HG03378 (cell line): ENCODE data around the gene GAS2L2.
"Not testable (repeated sequence)": the region's sequence is repeated elsewhere in the genome, so short reads cannot be mapped to it uniquely, and the experiment has no call there.

ENCODE experiments used
- ATAC-seq: cut with Tn5 transposase; IDR thresholded peaks from one replicate; pipeline ENCODE4 v1.9.1; 2021; ENCODE audit warnings: mild to moderate bottlenecking, moderate library complexity; ENCODE audit not compliant: unreplicated experiment

Gene GAS2L2

DNA sequence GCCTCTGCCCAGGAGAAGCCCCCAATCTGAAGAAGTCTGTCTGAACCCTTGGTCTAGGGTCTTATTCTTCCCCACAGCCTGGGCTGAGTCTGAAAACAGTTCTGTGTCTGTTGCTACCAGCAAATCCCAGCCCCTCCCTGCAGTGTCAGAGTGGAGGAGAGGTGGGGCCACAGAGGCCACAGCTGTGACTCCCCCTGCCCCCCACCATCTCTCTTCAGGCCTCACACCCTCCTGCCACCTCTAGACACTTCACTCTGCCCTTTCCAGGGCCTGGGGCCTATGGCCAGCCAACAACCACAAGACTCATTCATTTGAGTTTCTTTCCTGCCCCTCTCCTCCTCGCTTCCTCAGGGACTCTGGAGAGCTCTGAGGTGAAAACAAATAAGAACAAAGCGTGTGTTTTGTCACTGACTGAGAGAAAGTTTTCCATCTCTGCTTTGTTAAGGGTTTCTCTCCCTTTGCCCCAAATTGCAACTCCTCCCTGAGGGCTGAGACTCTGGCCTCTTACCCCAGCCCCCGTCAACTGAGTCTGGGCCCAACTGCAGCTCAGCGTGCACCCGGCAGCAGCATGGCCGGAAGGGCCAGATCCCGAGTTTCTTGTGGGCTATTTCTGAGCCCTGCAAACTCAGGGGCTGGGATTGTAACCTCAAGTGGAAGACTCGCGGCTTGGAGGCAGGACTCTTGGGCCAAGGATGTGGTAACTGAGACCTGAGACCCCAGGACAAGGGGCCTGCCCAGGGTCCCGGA, 20.8 kb upstream of the GAS2L2 start:
- no peak for ATAC-seq

DNA sequence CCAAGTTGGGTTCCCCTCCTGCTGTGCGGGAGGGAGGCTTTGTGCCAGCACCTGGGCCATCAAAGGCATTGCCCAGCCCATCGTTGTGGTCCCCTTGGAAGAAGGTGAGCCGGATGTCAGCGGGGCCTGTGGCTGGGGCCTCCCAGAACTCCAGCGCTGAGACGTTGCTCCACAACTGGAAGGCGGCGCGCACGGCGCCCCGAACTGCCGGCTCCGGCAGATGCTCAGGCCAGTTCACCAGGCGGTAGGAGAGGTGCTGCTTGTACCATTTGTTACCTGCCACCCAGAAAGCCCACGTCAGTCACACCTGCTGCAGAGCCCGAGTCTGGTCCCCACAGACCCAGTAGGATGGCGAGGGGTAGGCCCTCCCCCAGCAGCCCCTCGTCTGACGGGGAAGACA, 20.1 kb upstream of the GAS2L2 start:
- no peak for ATAC-seq

DNA sequence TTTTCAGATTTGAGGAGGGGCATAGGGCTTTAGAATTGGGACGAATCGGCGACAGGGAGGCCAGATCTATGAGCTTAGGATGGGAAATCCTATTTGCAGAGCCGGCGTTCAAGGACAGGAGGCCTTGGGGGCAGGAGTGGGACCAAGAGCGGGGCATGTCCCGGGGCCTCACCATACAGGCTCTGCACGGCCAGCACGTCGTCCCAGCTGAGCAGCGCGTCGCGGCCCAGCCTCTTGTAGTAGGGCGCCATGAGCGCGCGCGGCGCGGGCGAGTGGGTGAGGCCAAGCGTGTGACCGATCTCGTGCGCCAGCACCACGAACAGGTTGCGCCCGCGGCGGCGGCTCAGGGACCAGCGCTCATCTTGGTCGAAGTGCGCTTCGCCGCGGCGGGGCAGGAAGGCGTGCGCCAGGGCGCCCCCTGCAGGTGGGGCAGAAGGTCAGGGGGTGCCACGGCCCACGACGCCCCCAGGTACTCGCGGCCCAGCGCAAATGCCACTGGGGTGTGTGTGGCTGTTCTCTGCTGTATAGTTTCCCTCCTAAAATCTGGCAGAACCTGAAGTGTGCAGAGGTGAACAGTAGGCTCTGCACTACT, 17.0 kb upstream of the GAS2L2 start:
- no peak for ATAC-seq

DNA sequence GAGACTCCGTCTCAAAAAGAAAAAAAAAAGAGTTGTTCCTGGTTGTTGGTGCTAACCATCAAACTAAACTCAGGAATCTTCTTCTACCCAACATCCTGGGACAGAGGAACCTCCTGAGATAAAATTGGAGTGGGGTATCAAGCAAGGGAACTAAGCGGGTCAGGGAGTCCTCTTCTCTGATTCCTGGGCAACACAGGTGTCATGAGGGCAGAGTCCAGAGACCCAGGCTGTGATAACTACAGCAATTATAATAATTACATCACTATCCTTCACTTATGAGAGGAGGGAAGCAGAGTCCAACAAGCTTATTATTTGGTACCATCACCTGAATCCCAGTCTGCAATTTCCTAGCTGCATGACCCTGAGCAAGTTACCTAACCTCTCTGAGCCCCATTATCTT, 15.8 kb upstream of the GAS2L2 start:
- ATAC-seq = no peak

DNA sequence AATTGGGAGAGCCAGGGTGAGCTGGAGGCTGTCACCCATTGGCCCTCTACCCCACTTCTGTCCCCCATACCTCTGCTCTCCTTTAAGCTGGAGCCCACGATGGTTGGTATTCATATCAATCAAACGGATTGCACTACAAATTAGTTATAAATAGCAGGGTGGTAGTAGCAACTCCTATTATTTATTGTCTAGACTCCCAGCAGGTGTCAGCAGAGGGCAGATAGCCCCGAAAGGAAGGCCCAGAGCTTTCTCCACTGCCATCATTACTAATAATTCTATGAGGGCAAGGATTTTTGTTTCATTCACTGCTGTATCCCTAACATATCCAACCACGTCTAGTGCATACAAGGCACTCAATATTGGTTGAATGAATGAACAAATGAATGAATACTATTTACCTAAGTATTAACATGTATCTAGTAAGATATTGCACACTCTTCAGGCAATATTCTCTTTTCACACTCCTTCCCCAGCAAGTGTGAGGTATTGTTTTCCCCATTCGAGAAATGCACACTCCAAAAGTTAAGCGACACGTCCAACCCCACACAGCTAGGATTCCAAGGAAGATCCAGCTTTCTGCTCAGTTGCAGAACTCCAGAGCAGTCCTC, 14.0 kb upstream of the GAS2L2 start:
- ATAC-seq = no peak

DNA sequence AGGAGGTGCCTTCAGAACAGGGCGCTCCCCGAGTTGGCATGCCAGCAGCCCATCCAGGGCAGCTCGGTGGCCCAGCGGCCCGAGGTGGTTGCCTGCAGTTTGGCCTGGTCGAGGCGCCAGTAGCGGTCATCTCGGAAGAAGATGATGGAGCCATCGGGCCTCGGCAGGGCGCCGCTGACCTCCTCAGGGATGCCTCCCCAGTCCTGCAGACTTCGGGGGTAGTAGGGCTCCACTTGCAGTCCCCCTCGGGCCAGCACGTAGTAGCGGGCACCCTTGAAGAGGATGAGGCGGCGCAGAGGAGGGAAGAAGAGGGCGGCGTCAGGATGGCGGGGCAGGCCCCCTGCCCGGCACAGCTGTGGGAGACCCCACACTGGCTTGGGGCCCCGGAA, 13.4 kb upstream of the GAS2L2 start:
- no peak for ATAC-seq

DNA sequence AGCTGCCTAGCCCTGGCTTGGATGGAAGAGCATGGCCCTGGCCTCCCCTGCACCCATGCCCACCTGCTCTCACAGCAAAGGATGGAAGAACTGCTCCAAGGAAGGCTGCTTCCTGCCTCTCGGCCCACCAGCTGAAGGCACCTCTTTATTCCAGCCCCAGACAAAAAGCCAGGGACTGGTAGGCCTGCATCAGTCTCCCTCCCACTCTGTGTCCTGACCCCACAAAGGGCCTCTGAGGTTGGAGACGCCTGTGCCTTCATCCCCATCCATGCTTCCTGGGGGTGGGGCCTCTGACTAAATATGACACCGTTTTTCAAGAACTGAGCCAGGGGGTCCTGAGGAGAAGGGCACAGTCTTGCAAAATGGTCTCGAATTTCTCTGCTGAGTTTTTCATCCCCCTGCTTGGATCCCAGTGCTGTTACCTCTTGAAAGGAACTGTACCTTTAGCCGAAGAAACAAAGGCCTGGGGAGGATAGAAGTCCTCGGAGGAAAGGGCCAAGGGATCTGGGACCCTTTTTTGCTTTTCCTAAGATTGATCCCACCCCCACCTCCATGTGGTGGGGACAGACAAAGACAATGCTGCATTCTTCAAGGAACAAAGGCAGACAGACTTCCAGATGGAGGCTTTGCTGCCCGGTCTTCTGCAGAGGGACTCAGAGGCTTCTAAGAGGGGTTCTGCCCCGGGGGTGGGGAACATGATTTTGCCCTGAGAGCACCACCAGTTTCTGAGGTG, 12.9 kb upstream of the GAS2L2 start:
- no peak for ATAC-seq

DNA sequence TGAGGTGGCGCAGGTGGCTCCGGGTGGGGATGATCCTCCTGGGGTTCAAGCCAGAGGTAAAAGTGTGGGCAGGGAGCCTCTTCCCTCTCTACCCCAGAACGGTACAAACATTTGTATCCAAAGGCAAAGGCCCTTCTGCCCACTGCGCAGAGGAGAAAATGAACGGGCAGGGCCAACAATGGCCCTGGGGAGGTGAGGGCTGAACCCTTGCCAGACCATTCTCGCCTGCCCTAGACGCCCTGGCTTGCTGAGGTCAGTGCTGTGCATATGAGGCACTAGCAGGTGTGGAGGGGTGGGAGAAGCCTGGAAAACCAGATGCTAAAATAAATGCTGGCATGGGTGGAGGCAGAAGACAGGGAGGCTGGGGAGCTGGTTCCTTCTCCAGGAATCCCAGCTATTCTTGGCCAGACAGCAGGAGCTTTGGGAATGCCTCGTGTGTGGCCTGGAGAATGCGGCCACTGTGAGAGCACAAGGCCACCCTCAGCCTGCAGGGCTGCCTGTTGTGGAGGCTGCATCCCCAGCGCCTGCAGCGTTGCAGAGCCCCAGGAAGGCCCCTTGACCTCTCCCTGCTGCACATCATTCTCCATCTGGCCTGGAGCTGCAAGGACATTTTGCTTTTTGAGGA, 12.2 kb upstream of the GAS2L2 start:
- no peak for ATAC-seq

DNA sequence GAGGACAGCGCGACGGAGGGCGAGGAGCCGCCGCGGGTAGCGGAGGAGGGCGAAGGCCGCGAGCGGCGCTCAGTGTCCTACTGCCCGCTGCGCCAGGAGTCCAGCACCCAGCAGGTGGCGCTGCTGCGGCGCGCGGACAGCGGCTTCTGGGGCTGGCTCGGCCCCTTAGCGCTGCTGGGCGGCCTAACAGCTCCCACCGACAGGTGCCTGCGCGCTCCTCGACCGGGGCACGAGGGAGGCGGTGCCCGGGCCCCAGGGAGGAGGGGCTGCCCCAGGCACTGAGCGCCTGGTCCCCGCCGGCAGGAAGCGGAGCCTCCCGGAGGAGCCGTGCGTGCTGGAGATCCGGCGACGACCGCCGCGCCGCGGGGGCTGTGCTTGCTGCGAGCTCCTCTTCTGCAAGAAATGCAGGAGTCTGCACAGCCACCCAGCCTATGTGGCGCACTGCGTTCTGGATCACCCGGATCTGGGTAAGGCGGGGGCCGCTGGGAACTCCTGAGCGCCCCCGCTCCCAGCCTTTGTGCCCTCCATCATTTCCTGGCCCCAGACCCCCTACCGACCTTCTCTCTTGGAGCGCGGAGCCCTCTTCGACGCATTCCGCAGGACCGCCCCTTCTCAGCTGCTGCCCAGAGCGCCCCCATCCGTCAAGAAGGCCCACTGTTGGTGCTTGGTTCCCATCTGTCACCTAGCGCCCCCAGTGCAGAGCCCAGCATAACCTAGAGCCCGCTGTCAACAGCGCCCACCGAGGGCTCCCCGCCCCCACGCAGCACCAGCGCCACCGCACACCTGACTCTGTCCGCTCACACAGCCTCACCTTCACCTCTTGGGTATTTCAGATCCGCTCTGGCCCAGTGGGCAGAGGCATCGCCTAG, 11.3 kb upstream of the GAS2L2 start:
- ATAC-seq = no peak

DNA sequence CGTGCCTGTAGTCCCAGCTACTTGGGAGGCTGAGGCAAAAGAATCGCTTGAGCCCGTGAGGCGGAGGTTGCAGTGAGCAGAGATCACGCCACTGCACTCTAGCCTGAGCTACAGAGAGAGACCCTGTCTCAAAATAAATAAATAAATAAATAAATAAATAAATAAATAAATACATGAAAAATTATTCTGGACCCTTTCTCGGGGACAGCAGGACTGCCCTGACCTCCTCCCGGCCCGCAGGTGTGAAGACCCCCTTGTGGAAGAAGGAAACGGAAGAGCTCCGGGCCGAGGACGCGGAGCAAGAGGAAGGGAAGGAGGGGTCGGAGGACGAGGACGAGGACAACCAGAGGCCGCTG, 10.7 kb upstream of the GAS2L2 start:
- no peak for ATAC-seq

DNA sequence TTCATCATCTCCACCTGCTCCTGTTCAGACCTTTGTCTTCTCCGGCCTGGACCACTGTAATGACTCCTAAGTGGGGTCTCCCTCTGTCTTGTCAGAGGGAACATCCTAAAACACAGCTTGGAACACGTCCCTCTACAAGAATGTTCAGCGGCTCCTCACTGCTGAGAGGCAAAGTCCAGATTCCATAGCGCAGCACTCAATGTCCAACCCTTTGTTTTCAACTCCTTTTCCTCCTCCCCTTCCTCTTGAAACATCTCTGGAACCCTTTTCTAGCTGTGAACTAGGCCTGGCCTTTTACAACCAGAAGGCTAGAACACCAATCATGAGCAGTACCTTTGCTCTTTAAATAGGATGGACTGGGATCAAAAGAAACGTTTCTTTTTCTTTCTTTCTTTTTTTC, 8.6 kb upstream of the GAS2L2 start:
- no peak for ATAC-seq

DNA sequence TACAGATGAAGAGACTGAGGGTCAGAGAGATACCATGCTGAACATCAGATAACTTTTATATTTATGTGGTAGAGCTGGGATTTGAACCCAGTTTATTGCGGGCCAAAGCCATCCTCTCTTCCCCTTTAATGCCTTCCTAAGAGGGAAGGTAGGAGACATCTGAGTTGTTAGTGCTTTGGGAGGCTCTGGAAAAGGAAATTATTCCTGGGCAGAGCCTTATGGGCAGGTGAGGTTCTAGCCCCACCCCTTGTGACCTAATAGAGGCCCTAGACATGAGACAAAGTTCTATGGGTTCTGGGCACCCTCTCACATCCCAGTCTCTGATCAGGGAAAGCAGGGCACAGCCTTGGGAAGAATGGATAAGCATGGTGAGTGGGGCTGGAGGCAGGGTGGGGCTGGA, 7.5 kb upstream of the GAS2L2 start, which contains the start of gene C17orf50:
TSS of gene C17orf50 (plus strand) at position 301 of the 400 bp plus-strand sequence. CDS start at position 356, 55 bp downstream.
- ATAC-seq = no peak

DNA sequence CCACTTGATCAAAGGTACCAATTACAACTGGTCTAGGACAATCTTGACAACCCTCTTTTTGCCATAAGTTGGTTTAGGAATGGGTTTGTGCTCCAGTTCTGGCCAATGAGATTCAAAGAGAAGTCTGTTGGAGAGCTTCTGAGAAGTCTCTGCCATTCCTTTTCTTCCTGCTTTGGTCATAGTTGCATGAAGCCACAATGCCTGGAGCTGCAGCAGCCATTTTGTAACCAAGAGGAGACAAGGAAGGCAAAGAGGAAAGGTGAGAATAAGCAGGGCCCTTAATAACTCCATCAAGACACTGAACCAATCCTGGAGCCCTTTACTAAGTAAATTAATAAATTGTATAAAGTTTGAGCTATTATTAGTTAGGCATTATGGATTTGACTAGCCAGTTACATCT, 4.2 kb upstream of the GAS2L2 start:
- ATAC-seq = no peak

DNA sequence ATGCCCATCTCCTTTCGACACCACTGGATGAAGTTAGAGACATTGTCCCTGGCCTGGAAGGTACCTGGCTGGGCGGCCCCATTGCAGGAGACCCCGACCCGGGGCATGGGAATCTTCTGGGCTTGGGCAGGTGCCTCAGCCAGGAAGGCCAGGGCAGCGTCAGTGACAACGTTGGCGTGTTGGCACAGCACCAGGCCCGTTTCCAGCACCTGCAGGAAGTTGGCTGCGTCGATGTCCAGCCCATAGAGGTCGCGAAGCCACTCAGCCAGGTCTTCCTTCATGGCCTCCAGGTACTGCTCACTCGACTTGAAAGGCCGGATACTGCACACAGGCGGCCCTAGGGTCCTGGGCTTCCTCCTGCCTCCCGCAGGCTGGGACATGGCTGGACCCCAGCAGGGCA, 568 bp downstream of the GAS2L2 start:
- no peak for ATAC-seq

DNA sequence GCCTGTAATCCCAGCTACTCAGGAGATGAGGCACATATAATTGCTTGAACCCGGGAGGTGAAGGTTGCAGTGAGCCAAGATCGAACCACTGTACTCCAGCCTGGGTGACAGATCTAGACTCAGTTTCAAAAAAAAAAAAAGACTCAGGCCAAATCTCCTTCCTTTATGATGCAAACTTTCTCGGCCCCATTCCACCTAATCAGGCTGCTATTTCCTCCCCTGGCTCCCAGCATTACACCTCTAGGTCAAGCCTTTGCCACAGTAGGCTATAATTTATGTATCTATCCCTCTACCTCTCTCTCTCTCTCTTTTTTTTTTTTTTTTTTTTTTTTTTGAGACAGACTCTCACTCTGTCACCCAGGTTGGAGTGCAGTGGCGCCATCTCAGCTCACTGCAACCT, 1.5 kb downstream of the GAS2L2 start:
- not testable (repeated sequence) for ATAC-seq

DNA sequence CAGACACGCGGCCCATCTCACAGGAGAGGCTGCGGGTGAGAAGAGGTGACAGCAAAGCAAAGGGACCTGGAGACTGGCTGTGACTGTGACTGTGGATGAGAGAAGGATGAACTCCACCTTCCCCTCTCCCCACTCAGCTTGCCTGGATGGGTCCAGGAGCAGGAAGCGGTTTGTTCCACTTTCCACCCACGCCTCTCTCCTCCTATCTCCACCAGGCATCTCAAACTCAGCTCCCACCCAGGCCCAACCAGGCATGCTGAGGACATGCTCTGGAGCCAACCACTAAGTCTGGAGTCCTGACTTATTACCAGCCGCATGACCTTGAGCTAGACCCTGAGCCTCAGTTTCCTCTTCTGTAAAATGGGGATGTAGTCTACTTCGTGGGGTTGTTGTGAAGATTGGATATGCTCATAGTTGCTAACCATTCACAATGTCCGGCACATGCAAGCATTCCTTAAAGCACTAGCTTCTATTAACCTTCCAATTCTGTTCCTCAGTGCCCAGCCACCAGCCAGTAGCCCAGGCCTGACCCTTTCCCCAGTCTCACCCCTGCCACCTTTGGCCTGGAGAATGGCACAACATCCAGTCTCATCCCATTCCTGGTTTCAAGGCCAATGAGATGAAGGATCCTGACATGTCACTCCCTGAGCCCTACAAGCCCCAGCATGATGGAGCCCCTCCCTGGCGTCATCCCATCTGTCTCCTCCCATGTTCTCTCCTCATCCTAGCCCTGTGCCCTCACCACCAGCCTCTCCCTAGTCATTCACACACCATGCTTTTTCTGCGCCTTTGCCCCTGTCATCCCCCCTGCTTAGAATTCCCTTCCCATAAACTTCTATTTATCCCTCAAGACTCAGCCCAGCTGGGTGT, 2.3 kb downstream of the GAS2L2 start:
- ATAC-seq = no peak

DNA sequence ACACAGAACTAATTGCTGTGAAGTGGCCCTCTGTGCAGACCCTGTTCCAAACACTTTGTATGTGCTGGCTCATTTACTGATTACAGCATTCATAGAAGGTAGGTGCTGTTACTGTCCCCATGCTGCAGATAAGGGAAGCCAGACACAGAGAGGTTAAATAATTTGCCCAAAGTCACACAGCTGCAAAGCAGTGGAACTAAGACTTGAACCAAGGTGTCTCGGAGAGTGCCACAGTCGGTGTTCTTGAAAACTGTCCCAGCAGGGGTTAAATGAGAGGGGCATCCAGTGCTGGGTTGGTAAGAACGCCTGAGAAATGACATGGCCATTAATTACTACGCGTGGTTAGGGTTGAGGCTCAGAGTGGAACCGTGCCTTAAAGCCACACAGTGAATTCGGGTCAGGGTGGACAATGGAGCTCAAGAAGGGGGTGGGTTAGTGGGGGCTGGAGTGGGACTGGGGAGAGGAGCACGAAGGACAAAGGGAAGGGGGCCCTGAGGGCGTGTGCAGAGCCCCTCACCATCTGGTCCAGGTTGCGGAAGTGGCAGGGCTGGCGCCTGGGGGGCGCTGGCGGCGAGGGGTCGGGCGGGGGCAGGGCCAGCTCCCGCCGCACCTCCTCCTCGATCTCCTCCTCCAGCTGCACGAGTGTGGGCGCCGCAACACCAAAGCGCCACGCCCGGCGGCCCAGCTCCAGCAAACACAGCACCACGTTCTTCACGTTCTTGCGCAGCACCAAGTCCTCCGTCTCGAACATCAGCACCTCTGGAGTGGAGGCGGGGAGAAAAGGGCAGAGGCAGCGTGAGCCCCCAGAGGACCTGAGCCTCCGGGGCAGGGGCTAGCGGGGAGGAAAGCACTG, 3.3 kb downstream of the GAS2L2 start:
- ATAC-seq = no peak

DNA sequence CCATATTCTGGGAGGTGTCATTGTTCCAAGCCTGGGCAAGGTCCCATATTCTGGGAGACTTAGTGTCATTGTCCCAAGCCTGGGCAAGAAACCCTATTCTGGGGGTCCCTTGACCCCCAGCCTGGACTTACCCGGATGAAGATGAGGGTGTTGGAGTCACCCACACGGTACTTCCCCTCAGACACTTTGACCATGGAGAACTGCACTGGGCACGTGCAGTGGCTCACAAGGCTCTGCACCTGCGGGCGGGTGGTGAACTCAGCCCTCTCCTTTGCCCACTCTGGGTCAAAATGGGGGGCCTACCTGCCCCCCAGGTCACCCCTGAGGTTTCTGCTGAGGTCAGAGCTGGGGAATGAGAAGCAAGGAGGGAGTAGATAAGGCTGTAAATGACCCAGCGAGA, 4.1 kb downstream of the GAS2L2 start:
- ATAC-seq = no peak
